ENCODE measurements around the gene OSBPL10. TPM values are rescaled to one million over a fixed set of nuclear protein-coding genes. Genes with fewer than 3 reads are reported as not detected.

Gene OSBPL10
- polyA plus RNA-seq, 2 of the 4 experiments (the other 2 are of a cell fraction): 9.2 to 17.0 TPM

DNA sequence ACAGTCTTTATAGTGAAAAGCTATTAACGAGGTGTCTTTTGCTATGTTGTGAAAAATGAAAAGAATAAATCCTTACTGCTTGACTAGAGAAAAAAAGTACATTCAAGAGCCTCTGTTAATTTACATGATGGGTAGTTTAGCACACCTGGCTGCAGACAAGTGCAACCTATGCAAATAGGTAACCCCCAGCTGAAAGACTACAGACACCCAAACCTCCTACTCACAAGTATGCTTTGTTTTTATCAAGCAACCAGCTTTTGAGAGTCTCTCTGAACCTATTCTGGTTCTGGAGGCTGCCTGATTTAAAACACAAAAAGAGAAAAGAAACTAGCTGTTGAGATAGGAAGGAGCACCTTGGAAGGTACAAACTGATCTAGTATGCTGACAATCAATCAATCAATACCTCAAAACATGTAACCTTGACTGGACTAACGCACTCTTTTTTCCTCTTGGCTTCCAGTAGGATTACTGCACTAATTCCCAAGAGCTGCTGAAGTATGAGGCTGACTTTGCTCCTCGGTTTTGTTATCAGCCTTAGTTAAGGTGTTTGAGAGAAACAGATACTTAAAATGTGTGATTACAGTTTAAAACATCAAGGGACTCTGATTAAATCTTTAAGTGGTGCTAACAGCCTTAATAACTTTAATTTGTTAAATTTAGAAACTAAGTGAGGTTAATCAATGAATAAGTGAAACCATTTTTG is 63.6 kb downstream of the OSBPL10 start (continued):
- TF ChIP-seq, protein P1, sequence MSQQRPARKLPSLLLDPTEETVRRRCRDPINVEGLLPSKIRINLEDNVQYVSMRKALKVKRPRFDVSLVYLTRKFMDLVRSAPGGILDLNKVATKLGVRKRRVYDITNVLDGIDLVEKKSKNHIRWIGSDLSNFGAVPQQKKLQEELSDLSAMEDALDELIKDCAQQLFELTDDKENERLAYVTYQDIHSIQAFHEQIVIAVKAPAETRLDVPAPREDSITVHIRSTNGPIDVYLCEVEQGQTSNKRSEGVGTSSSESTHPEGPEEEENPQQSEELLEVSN (IDR thresholded peaks at IDR 0.05; ENCODE audit: borderline replicate concordance, low read depth): no peak

DNA sequence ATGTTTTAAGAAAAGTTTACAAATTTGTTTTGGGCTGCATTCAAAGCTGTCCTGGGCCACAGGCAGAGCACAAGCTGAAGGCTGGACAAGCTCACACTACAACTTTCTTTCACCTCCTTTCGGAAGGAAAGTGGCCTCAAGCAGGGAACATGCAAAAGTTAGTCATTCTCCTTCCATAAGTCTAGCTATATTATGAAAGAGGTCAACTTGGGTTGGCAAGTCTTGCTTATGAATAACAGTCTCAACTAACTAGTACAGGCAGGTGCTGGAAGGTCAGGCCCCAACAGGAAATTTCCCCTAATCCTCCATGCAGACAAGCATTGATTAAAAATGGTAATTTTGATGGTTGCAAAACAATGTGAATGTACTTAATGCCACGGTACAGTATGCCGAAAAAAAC is 69.4 kb downstream of the OSBPL10 start:
- Histone ChIP-seq H3K4me2 (no peak overlapping the region), H3K4me1 (peaks cover 10% of the 10 kb centered on the region; the same call in 2 of the 3 replicates), H3K27ac (no peak overlapping the region), H3K4me3 (no peak overlapping the region), H3K9me3 (no peaks in the 10 kb centered on the region)
- WGBS (ENCODE audit: missing lambda C conversion rate): 85% methylated on average over 3 of the region's 3 CpGs
- no peak for DNase-seq (ENCODE audit: low read depth in 1 of 2, low spot score in 1 of 2)
- no peak for FAIRE-seq
- TF ChIP-seq, protein P2, sequence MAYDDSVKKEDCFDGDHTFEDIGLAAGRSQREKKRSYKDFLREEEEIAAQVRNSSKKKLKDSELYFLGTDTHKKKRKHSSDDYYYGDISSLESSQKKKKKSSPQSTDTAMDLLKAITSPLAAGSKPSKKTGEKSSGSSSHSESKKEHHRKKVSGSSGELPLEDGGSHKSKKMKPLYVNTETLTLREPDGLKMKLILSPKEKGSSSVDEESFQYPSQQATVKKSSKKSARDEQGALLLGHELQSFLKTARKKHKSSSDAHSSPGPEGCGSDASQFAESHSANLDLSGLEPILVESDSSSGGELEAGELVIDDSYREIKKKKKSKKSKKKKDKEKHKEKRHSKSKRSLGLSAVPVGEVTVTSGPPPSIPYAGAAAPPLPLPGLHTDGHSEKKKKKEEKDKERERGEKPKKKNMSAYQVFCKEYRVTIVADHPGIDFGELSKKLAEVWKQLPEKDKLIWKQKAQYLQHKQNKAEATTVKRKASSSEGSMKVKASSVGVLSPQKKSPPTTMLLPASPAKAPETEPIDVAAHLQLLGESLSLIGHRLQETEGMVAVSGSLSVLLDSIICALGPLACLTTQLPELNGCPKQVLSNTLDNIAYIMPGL (CRISPR knock-in tag; IDR thresholded peaks at IDR 0.05; ENCODE audit: borderline replicate concordance): no peak
- no peak for TF ChIP-seq FOXS1 (CRISPR knock-in tag; IDR thresholded peaks at IDR 0.05)
- TF ChIP-seq NR3C1 (IDR thresholded peaks at IDR 0.05): no peak
- POLR2A ChIA-PET: no interaction called here
- CTCF ChIA-PET: interaction anchor here (0.7 to 1.1 kb wide), 2 partner anchors 53 to 108 kb away, joined by 3 read pairs; no protein-coding TSS in a partner anchor
- no peak for ATAC-seq

DNA sequence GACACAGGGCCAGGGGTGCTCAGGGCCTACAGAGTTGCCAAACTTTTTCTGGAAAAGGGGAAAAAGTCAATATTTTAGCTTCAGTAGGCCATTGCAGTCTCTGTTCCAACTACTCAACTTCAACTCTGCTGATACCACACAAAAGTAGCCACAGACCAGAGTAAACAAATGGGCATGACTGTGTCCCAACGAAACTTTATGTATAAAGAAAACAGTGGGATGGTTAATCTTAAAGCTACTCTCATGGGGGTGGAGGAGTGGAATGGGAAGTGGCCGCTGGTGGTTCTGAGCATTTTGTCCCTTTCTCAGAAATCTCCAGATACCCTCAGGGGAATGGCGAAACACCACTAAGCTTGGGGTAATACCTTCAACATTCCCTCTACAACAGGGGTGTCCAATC is 69.9 kb downstream of the OSBPL10 start:
- H3K4me3 ChIP-seq: no peak overlapping the region
- TF ChIP-seq GATA3 (IDR thresholded peaks at IDR 0.05; ENCODE audit: borderline replicate concordance) (no peak), RNF2 (IDR thresholded peaks at IDR 0.05; ENCODE audit: borderline replicate concordance, low read depth) (no peak), HOXB13 (CRISPR knock-in tag; IDR thresholded peaks at IDR 0.05; ENCODE audit: low read depth) (no peak), RFX5 (IDR thresholded peaks at IDR 0.05) (no peak), MAZ (IDR thresholded peaks at IDR 0.05; ENCODE audit: borderline replicate concordance, low read depth, low read length) (no peak)
- DNase-seq (ENCODE audit: low read depth in 1 of 2, low spot score in 1 of 2) (no peak), FAIRE-seq (no peak), ATAC-seq (no peak)
- WGBS (ENCODE audit: missing lambda C conversion rate): 60% methylated on average over 3 of the region's 3 CpGs
- no peaks in the 10 kb centered on the region for H3K9me3 ChIP-seq
- POLR2A ChIA-PET: no interaction called here
- H3K4me1 ChIP-seq: peaks cover 15% of the 10 kb centered on the region; the same call in 2 of the 3 replicates
- H3K4me2 ChIP-seq: no peak overlapping the region
- CTCF ChIA-PET: interaction anchor here (1.1 kb wide), 1 partner anchor 52 kb away, joined by 3 read pairs; no protein-coding TSS in a partner anchor
- no peak overlapping the region for H3K27ac ChIP-seq

DNA sequence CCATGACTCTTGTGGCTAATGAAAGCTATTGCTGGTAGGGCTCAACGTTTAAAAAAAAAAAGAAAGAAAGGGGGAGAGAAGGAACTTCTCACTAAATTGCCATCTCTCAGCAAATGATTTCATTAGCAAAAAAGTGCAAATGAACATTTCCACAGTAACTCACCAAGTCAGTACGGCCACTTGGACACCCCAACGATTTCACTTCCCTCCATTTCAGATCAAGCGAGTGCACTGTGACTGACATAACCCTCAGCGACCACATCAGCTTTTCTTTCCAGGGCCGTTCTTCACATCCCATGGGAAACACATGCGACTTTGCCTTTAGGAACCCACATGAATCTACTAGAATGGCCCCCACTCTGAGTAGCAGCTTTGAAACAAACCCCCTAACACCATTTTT is 71.6 kb downstream of the OSBPL10 start:
- Histone ChIP-seq H3K27ac (no peak overlapping the region), H3K4me1 (peaks cover 19% of the 10 kb centered on the region), H3K4me3 (no peak overlapping the region), H3K4me2 (peak overlapping the region; percentile 38; the same call in 1 of the 3 replicates), H3K9me3 (no peaks in the 10 kb centered on the region)
- ATAC-seq (no peak), DNase-seq (ENCODE audit: low read depth in 1 of 2, low spot score in 1 of 2) (no peak), FAIRE-seq (no peak)
- WGBS (ENCODE audit: missing lambda C conversion rate): 83% methylated on average over 7 of the region's 7 CpGs
- ChIA-PET CTCF (interaction anchor here (0.8 to 1.2 kb wide), 2 partner anchors 57 to 241 kb away, joined by 3 to 4 read pairs; no protein-coding TSS in a partner anchor), POLR2A (no interaction called here)
- TF ChIP-seq, protein P3, sequence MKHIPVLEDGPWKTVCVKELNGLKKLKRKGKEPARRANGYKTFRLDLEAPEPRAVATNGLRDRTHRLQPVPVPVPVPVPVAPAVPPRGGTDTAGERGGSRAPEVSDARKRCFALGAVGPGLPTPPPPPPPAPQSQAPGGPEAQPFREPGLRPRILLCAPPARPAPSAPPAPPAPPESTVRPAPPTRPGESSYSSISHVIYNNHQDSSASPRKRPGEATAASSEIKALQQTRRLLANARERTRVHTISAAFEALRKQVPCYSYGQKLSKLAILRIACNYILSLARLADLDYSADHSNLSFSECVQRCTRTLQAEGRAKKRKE (CRISPR knock-in tag; IDR thresholded peaks at IDR 0.05; ENCODE audit: low read depth): no peak
- TF ChIP-seq, protein P4, sequence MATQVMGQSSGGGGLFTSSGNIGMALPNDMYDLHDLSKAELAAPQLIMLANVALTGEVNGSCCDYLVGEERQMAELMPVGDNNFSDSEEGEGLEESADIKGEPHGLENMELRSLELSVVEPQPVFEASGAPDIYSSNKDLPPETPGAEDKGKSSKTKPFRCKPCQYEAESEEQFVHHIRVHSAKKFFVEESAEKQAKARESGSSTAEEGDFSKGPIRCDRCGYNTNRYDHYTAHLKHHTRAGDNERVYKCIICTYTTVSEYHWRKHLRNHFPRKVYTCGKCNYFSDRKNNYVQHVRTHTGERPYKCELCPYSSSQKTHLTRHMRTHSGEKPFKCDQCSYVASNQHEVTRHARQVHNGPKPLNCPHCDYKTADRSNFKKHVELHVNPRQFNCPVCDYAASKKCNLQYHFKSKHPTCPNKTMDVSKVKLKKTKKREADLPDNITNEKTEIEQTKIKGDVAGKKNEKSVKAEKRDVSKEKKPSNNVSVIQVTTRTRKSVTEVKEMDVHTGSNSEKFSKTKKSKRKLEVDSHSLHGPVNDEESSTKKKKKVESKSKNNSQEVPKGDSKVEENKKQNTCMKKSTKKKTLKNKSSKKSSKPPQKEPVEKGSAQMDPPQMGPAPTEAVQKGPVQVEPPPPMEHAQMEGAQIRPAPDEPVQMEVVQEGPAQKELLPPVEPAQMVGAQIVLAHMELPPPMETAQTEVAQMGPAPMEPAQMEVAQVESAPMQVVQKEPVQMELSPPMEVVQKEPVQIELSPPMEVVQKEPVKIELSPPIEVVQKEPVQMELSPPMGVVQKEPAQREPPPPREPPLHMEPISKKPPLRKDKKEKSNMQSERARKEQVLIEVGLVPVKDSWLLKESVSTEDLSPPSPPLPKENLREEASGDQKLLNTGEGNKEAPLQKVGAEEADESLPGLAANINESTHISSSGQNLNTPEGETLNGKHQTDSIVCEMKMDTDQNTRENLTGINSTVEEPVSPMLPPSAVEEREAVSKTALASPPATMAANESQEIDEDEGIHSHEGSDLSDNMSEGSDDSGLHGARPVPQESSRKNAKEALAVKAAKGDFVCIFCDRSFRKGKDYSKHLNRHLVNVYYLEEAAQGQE (IDR thresholded peaks at IDR 0.05): no peak
- TF ChIP-seq BHLHE40 (IDR thresholded peaks at IDR 0.05; ENCODE audit: low read depth, low read length) (no peak), CEBPB (IDR thresholded peaks at IDR 0.05) (no peak), FOSL2 (IDR thresholded peaks at IDR 0.05) (no peak), FOSL2 (CRISPR knock-in tag; IDR thresholded peaks at IDR 0.05) (no peak), CHD2 (IDR thresholded peaks at IDR 0.05; ENCODE audit: low read length, partially characterized antibody) (no peak), ZFP36 (IDR thresholded peaks at IDR 0.05; ENCODE audit: borderline replicate concordance, partially characterized antibody) (no peak), HOXA7 (CRISPR knock-in tag; IDR thresholded peaks at IDR 0.05) (no peak), FOXS1 (CRISPR knock-in tag; IDR thresholded peaks at IDR 0.05) (no peak), KDM5A (IDR thresholded peaks at IDR 0.05) (no peak), EHF (CRISPR knock-in tag; IDR thresholded peaks at IDR 0.05) (no peak)
- TF ChIP-seq, protein P5, sequence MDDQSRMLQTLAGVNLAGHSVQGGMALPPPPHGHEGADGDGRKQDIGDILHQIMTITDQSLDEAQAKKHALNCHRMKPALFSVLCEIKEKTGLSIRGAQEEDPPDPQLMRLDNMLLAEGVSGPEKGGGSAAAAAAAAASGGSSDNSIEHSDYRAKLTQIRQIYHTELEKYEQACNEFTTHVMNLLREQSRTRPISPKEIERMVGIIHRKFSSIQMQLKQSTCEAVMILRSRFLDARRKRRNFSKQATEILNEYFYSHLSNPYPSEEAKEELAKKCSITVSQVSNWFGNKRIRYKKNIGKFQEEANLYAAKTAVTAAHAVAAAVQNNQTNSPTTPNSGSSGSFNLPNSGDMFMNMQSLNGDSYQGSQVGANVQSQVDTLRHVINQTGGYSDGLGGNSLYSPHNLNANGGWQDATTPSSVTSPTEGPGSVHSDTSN (IDR thresholded peaks at IDR 0.05): no peak
- TF ChIP-seq, protein P6, sequence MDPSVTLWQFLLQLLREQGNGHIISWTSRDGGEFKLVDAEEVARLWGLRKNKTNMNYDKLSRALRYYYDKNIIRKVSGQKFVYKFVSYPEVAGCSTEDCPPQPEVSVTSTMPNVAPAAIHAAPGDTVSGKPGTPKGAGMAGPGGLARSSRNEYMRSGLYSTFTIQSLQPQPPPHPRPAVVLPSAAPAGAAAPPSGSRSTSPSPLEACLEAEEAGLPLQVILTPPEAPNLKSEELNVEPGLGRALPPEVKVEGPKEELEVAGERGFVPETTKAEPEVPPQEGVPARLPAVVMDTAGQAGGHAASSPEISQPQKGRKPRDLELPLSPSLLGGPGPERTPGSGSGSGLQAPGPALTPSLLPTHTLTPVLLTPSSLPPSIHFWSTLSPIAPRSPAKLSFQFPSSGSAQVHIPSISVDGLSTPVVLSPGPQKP (IDR thresholded peaks at IDR 0.05; ENCODE audit: low read depth, low read length): no peak

All from A549 (cell line).